Raji (cell line): Measurements from ENCODE around the gene CPOX.

Experiments
- POLR2A ChIP-seq: IDR thresholded peaks from 2 replicates; pipeline ENCODE4 v1.6.1; 2011; ENCODE audit warnings: low read depth, low read length, control low read depth; ENCODE audit not compliant: insufficient read depth

Gene CPOX

GRCh38 chr3:98593046-98593936, at the start of gene CPOX:
Gene CPOX (minus strand): TSS chr3:98593611. CDS start chr3:98593504, 107 bp downstream.
- peak; percentile 48 for TF ChIP-seq POLR2A

DNA sequence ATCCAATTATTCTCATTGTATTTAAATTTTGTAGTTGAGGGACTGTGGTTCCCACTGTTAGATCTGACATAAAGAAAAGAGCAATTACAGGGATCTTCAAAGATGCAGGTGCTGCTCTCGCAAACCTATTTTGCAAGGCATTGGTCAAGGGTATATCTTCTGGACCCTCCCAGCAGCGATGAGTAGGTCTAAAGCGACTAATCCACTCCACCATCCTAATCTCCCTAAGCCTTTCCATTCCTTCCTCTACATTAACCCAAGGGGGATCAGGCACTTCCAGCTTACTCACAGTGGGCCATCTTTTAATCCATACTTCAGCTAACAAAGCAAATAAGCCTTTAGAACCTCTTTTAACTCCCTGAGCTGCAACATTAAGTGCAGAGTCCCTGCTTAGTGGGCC, 37.0 kb upstream of the CPOX start:
- no peak for TF ChIP-seq POLR2A

GRCh38 chr3:98628317-98628716, 34.9 kb upstream of the CPOX start:
- TF ChIP-seq POLR2A: no peak

DNA sequence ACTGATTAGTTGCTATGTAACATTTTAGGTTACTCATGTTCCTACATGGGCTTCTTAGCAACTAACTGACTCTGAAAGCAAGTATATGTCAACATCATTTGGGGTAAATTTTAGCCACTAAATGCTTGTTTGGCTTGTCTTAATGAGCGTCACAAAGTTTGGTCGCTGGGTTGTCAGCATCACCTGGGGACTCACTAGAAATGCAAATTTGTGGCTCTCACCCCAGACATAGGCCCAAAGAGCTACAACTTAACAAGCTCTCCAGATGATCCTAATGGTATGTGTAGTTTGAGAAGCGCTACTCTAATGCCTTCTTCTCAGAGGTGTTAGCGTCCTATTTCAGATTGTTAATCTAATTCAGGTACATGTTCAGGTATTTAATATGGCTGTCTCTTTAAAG, 32.7 kb upstream of the CPOX start:
- no peak for TF ChIP-seq POLR2A

- no peak for TF ChIP-seq POLR2A
These were observed 30.3 kb upstream of the CPOX start for GRCh38 chr3:98623572-98624280.

GRCh38 chr3:98617841-98618240, 24.4 kb upstream of the CPOX start:
- no peak for TF ChIP-seq POLR2A

DNA sequence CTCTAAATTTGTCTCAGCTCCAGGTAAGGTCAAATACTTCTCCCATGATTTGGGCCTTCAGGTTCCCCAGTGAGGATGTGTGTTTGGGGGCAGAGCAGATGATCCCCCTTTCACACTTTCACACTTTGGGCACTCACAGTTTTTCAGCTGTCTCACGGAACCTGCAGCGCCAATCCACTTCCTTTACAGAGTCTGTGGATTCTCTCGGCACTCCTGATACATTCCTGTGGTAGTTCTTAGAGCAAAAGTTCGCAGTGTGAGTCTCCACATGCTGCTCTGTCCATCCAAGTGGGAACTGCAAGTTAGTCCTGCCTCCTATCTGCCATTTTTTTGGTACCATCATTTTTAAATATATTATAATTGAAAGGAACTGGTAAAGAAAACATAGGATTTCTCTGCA, 20.2 kb upstream of the CPOX start:
- TF ChIP-seq POLR2A: no peak

DNA sequence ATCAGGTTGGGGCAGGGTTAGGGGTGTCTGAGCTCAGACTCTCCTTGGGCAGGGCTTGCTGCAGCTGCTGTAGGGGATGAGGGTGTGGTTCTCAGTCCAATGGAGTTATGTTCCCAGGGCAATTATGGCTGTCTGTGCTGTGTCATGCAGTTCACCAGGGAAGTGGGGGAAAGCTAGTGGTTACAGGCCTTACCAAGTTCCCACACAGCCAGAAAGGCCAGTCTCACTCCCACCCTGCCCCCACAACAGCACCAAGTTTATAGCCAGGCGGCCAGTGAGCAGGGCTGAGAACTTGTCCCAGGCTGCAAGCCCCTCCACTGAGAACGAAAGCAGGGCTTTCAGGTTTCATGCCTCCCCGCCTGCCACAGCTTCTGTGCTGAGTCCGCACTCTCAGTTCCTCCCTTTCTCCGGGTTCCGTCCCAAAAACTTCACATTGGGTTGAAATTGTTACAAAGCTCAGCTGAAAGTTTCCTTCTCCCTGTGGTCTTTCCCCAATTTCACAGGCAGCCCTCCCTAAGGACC, 19.6 kb upstream of the CPOX start:
- no peak for TF ChIP-seq POLR2A

- TF ChIP-seq POLR2A: no peak
These were observed 19.2 kb upstream of the CPOX start for GRCh38 chr3:98612587-98612986.

DNA sequence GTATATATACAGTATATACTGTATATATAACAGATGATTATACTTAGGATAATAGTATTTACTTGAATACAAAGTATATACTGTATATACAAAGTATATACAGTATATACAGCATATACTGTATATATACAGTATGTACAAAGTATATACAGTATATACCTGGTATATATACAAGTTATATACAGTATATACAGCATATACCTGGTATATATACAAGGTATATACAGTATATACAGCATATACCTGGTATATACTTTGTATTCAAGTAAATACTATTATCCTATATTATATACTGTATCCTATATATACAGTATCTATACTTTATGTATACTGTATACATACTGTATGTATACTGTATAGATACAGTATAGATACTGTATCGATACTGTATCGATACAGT, 14.6 kb upstream of the CPOX start:
- TF ChIP-seq POLR2A: no peak

- no peak for TF ChIP-seq POLR2A
These were observed 10.2 kb upstream of the CPOX start for GRCh38 chr3:98603580-98603979.

- no peak for TF ChIP-seq POLR2A
These were observed 8.8 kb upstream of the CPOX start for GRCh38 chr3:98602078-98602678.

DNA sequence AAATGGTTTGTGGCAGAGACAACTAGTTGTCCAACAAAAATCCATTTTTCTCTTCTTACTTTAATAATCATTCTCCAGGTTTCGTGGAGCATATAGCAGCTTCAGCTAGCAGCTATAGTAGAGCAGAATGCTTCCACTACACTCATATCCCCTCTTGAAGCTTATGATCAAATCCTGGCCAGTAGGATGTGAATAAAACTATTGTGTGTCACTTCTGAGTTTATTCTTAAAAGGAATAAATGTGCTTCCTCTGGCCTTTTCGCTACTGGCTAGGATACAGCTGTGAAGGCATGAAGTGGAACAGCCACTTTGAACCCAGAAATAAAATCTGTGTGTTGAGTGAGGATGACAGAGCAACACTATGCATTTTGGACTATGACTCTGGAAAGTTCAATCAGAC, 7.8 kb upstream of the CPOX start:
- TF ChIP-seq POLR2A: no peak

- TF ChIP-seq POLR2A: no peak
These were observed 7.1 kb upstream of the CPOX start for GRCh38 chr3:98600412-98601095.

- no peak for TF ChIP-seq POLR2A
These were observed 6.4 kb upstream of the CPOX start for GRCh38 chr3:98599647-98600411.

- no peak for TF ChIP-seq POLR2A
These were observed 5.1 kb upstream of the CPOX start for GRCh38 chr3:98598492-98598891.
